Astrocyte (in vitro differentiated cells and primary cell): ENCODE data around the gene MAST2.

ENCODE experiments used
- EZH2 ChIP-seq: IDR thresholded peaks from 2 replicates; pipeline ENCODE4 v1.6.1; 2012; ENCODE audit warnings: mild to moderate bottlenecking, low read length, inconsistent platforms; ENCODE audit not compliant: insufficient read depth
- TF ChIP-seq, protein P1 (sequence below): IDR thresholded peaks from 2 replicates; pipeline ENCODE4 v1.5.1; 2011; ENCODE audit warnings: low read depth, mild to moderate bottlenecking, inconsistent platforms, low read length, moderate library complexity; ENCODE audit not compliant: insufficient read depth

- TF ChIP-seq, protein P1, sequence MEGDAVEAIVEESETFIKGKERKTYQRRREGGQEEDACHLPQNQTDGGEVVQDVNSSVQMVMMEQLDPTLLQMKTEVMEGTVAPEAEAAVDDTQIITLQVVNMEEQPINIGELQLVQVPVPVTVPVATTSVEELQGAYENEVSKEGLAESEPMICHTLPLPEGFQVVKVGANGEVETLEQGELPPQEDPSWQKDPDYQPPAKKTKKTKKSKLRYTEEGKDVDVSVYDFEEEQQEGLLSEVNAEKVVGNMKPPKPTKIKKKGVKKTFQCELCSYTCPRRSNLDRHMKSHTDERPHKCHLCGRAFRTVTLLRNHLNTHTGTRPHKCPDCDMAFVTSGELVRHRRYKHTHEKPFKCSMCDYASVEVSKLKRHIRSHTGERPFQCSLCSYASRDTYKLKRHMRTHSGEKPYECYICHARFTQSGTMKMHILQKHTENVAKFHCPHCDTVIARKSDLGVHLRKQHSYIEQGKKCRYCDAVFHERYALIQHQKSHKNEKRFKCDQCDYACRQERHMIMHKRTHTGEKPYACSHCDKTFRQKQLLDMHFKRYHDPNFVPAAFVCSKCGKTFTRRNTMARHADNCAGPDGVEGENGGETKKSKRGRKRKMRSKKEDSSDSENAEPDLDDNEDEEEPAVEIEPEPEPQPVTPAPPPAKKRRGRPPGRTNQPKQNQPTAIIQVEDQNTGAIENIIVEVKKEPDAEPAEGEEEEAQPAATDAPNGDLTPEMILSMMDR, result no peak
- TF ChIP-seq EZH2, result no peak
Measured at GRCh38 chr1:45913183-45913683, 109.8 kb downstream of the MAST2 start.
